A549 (cell line): Measurements from ENCODE around the gene PPL. TPM values are rescaled to one million over a fixed set of nuclear protein-coding genes. Genes with fewer than 3 reads are reported as not detected.

Experiments used
- ATAC-seq, 2 experiments: fragments of 200-7000 bp in 1 of 2; fragments of >200 bp in 1 of 2; cut with Nextera tagmentation in 1 of 2; cut with Tn5 transposase in 1 of 2; 3 replicates each; pipeline versions ENCODE4 v1.8.0 to v1.9.1; 2018 to 2020; ENCODE audit warnings: mild to moderate bottlenecking in 1 of 2, moderate library complexity in 1 of 2
- CTCF ChIA-PET: fragments of 300-600 bp; sonication (Branson Sonifier 250); formaldehyde crosslinking; extraction: SDS; loops from one replicate; lab custom pipeline; 2021; ENCODE audit warnings: antibody characterized with exemption, inconsistent platforms; lab: Yijun Ruan, JAX
- POLR2A ChIA-PET: fragments of 350-600 bp; formaldehyde crosslinking; extraction: SDS; loops from one replicate; lab custom pipeline; 2021; ENCODE audit warnings: antibody characterized with exemption, inconsistent platforms; lab: Yijun Ruan, JAX
- DNase-seq, 2 experiments: peaks; one replicate each; pipeline versions ENCODE4 v3.0.0 to v3.0.0-alpha.2; 2011 to 2016; ENCODE audit warnings: low read depth in 1 of 2, low spot score in 1 of 2
- FAIRE-seq: peaks from 2 replicates; lab custom pipeline; 2011; peaks lifted over from hg19 to GRCh38; lab: Jason Lieb, UNC
- H3K27ac ChIP-seq, 2 experiments: fragments of >200 bp; sonication (Bioruptor Twin); formaldehyde crosslinking; 3 replicates each; pipeline ENCODE4 v1.5.1; 2016 to 2017
- H3K4me1 ChIP-seq: fragments of >200 bp; sonication (Bioruptor Twin); formaldehyde crosslinking; 3 replicates; pipeline ENCODE4 v1.6.1; 2016
- H3K4me2 ChIP-seq: fragments of >200 bp; sonication (Bioruptor Twin); formaldehyde crosslinking; 3 replicates; pipeline ENCODE4 v1.6.1; 2016
- H3K4me3 ChIP-seq: fragments of >200 bp; sonication (Bioruptor Twin); formaldehyde crosslinking; 3 replicates; pipeline ENCODE4 v1.5.1; 2016
- H3K9me3 ChIP-seq: fragments of >200 bp; sonication (Bioruptor Twin); formaldehyde crosslinking; 3 replicates; pipeline ENCODE4 v1.6.1; 2016
- CBX8 ChIP-seq: fragments of 200-600 bp; sonication (generic); IDR thresholded peaks from 2 replicates; pipeline ENCODE4 v1.6.1; 2016
- CHD4 ChIP-seq: fragments of 200-600 bp; sonication (generic); IDR thresholded peaks from 2 replicates; pipeline ENCODE4 v1.6.1; 2016; ENCODE audit warnings: antibody characterized with exemption, mild to moderate bottlenecking, borderline replicate concordance
- ELK1 ChIP-seq: fragments of 150-350 bp; IDR thresholded peaks from 2 replicates; pipeline ENCODE4 v1.6.1; 2014; ENCODE audit warnings: low read depth, mild to moderate bottlenecking, low read length
- ESRRA ChIP-seq: fragments of 150-350 bp; IDR thresholded peaks from 2 replicates; pipeline ENCODE4 v1.6.1; 2014; ENCODE audit warnings: mild to moderate bottlenecking, low read length, borderline replicate concordance
- FOSB ChIP-seq: fragments of 250-450 bp; sonication (Bioruptor Pico); IDR thresholded peaks from 2 replicates; pipeline ENCODE4 v1.5.0; 2020; ENCODE audit warnings: mild to moderate bottlenecking, moderate library complexity
- FOXS1 ChIP-seq: fragments of 250-450 bp; sonication (Bioruptor Pico); IDR thresholded peaks from 2 replicates; pipeline ENCODE4 v1.5.0; 2020; ENCODE audit warnings: mild to moderate bottlenecking, moderate library complexity
- GATA3 ChIP-seq: IDR thresholded peaks from 2 replicates; pipeline ENCODE4 v1.6.1; 2012; ENCODE audit warnings: borderline replicate concordance
- HDAC2 ChIP-seq: fragments of 200-600 bp; sonication (generic); IDR thresholded peaks from 2 replicates; pipeline ENCODE4 v1.6.1; 2016
- HES2 ChIP-seq: fragments of >200 bp; sonication (Bioruptor Twin); formaldehyde crosslinking; IDR thresholded peaks from 2 replicates; pipeline ENCODE4 v1.6.1; 2016
- HEYL ChIP-seq: fragments of 250-450 bp; sonication (Bioruptor Pico); IDR thresholded peaks from 2 replicates; pipeline ENCODE4 v1.8.0; 2021; ENCODE audit warnings: mild to moderate bottlenecking, moderate library complexity
- HOXB5 ChIP-seq: fragments of 250-450 bp; sonication (Bioruptor Pico); IDR thresholded peaks from 2 replicates; pipeline ENCODE4 v1.5.0; 2020; ENCODE audit warnings: mild to moderate bottlenecking, moderate library complexity
- JUN ChIP-seq, 2 experiments: fragments of >200 bp; sonication (Bioruptor Twin); formaldehyde crosslinking; IDR thresholded peaks; 2 replicates in 1 of 2; 3 replicates in 1 of 2; pipeline ENCODE4 v1.6.1; 2016 to 2017
- MAZ ChIP-seq: fragments of 150-350 bp; IDR thresholded peaks from 2 replicates; pipeline ENCODE4 v1.6.1; 2014; ENCODE audit warnings: antibody characterized with exemption, low read depth, low read length, borderline replicate concordance
- MYC ChIP-seq: IDR thresholded peaks from 2 replicates; pipeline ENCODE4 v1.6.1; 2012; ENCODE audit warnings: mild to moderate bottlenecking, inconsistent platforms, low read length, improper control_type of control experiment, borderline replicate concordance
- NR3C1 ChIP-seq: fragments of >200 bp; sonication (Bioruptor Twin); formaldehyde crosslinking; IDR thresholded peaks from 3 replicates; pipeline ENCODE4 v1.6.1; 2017
- PBX3 ChIP-seq: IDR thresholded peaks from 2 replicates; pipeline ENCODE4 v1.6.1; 2012
- POLR2AphosphoS2 ChIP-seq: conservative IDR thresholded peaks from 2 replicates; pipeline ENCODE4 v1.6.1; 2012; ENCODE audit warnings: low read length, improper control_type of control experiment, inconsistent platforms
- RARB ChIP-seq: fragments of 250-450 bp; sonication (Bioruptor Pico); IDR thresholded peaks from 2 replicates; pipeline ENCODE4 v1.8.0; 2021; ENCODE audit warnings: mild to moderate bottlenecking, moderate library complexity
- RCOR1 ChIP-seq: fragments of 150-350 bp; IDR thresholded peaks from 2 replicates; pipeline ENCODE4 v1.6.1; 2014; ENCODE audit warnings: antibody characterized with exemption, low read length, low read depth
- RNF2 ChIP-seq: fragments of 200-600 bp; sonication (generic); IDR thresholded peaks from 2 replicates; pipeline ENCODE4 v1.6.1; 2016; ENCODE audit warnings: low read depth, mild to moderate bottlenecking, antibody characterized with exemption, moderate library complexity, borderline replicate concordance
- SREBF2 ChIP-seq: fragments of 450-650 bp; IDR thresholded peaks from 2 replicates; pipeline ENCODE4 v1.6.1; 2014; ENCODE audit warnings: mild to moderate bottlenecking, moderate library complexity
- TFCP2L1 ChIP-seq: fragments of 250-450 bp; sonication (Bioruptor Pico); IDR thresholded peaks from 2 replicates; pipeline ENCODE4 v1.5.0; 2021; ENCODE audit warnings: mild to moderate bottlenecking
- ZSCAN20 ChIP-seq: fragments of 250-450 bp; sonication (Bioruptor Pico); IDR thresholded peaks from 2 replicates; pipeline ENCODE4 v1.8.0; 2022; ENCODE audit warnings: mild to moderate bottlenecking, moderate library complexity
- WGBS: methylation state at CpG from one replicate; pipeline ENCODE4 v1.1.6; 2017; ENCODE audit errors: missing lambda C conversion rate; 5-methylcytosine and 5-hydroxymethylcytosine counted together
- polyA plus RNA-seq, 4 experiments: library from polyadenylated mRNA; depleted of rRNA in 3 of 4; stranded (reverse); fragments of >200 nt; fragmentation: RNase III in 1 of 4; extraction: RNeasy Plus Mini Kit Qiagen cat#74134 plus additional on column Dnase treatment in 1 of 4; gene quantifications; 2 replicates in 3 of 4; 3 replicates in 1 of 4; pipeline ENCODE4 v1.2.3, GENCODE V29; 2011 to 2017
- TF ChIP-seq, protein P1 (sequence below): IDR thresholded peaks from 2 replicates; pipeline ENCODE4 v1.6.1; 2012
- TF ChIP-seq, protein P2 (sequence below): fragments of >200 bp; sonication (Bioruptor Twin); formaldehyde crosslinking; IDR thresholded peaks from 3 replicates; pipeline ENCODE4 v1.5.1; 2016

The PPL gene
- polyA plus RNA-seq, 2 of the 4 experiments (the other 2 are of a cell fraction) = 1.8 to 2.6 TPM

- ChIA-PET CTCF (interaction anchor here (0.9 to 1.6 kb wide), 2 partner anchors 9 to 68 kb away, joined by 3 to 4 read pairs; partner anchors contain the start of gene PPL), POLR2A (interaction anchor here (0.6 kb wide), 1 partner anchor 9 kb away, joined by 3 read pairs; no protein-coding TSS in a partner anchor)
- DNase-seq (no peak), ATAC-seq (no peak), FAIRE-seq (no peak)
- Histone ChIP-seq H3K4me1 (peaks cover 9% of the 10 kb centered on the region), H3K4me3 (no peak overlapping the region), H3K9me3 (no peaks in the 10 kb centered on the region), H3K27ac (no peak overlapping the region), H3K4me2 (no peak overlapping the region)
- 78% methylated on average over 5 of the region's 5 CpGs for WGBS
- no peak for TF ChIP-seq CBX8
- no peak for TF ChIP-seq ZSCAN20 (CRISPR knock-in tag)
- TF ChIP-seq ELK1 = no peak
Measured at GRCh38 chr16:4868026-4868425, 68.9 kb downstream of the PPL start.

DNA sequence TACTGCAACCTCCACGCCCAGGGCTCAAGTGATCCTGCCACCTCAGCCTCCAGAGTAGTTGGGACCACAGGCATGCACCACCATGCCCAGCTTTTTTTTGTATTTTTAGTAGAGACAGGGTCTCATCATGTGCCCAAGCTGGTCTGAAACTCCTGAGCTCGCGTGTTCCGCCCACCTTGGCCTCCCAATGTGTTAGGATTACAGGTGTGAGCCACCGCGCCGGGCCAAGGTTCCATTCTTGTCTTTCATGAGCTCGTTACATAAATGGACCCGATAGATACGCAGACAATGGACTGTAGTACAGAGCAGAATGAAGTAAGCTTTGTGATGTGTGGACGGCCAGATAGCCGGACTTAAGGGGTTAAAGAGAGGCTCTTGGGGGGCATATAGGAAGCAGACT is 70.4 kb downstream of the PPL start:
- H3K27ac ChIP-seq = no peak overlapping the region
- TF ChIP-seq FOSB (CRISPR knock-in tag) = no peak
- TF ChIP-seq HES2 = no peak
- no peak for TF ChIP-seq POLR2AphosphoS2
- TF ChIP-seq TFCP2L1 = no peak
- no peak for TF ChIP-seq HDAC2
- no peak overlapping the region for H3K4me2 ChIP-seq
- CTCF ChIA-PET = interaction anchor here (0.8 to 1.7 kb wide), 4 partner anchors 9 to 70 kb away, joined by 3 to 6 read pairs (median 4); partner anchors contain the start of gene PPL
- POLR2A ChIA-PET = no interaction called here
- ATAC-seq = no peak
- H3K4me1 ChIP-seq = peaks cover 9% of the 10 kb centered on the region
- DNase-seq = no peak
- 97% methylated on average over 12 of the region's 12 CpGs for WGBS
- no peaks in the 10 kb centered on the region for H3K9me3 ChIP-seq
- no peak for FAIRE-seq
- no peak overlapping the region for H3K4me3 ChIP-seq

DNA sequence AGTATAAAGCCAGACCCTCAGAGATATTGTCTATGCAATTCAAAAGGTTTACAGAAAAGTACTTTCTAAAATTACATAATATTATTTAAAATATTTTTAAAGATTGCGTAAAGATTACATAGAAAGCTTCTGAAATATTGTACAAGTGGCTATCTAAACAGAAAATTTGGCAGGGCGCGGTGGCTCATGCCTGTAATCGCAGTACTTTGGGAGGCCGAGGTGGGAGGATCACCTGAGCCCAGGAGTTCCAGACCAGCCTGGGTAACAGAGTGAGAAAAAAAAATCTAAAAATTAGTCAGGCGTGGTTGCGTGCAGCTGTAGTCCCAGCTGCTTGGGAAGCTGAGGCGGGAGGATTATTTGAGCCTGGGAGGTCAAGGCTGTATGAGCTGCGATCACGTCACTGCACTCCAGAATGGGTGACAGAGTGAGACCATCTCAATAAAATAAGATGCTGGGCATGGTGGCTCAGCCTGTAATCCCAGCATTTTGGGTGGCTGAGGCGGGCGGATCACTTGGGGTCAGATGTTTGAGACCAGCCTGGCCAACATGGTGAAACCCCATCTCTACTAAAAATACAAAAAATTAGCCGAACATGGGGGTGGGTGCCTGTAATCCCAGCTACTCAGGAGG is 71.6 kb downstream of the PPL start:
- Histone ChIP-seq H3K27ac (no peak overlapping the region), H3K9me3 (no peaks in the 10 kb centered on the region), H3K4me1 (peaks cover 9% of the 10 kb centered on the region), H3K4me3 (no peak overlapping the region), H3K4me2 (no peak overlapping the region)
- ChIA-PET CTCF (interaction anchor here (1.3 to 1.7 kb wide), 3 partner anchors 8 to 80 kb away, joined by 3 to 5 read pairs (median 4); no protein-coding TSS in a partner anchor), POLR2A (no interaction called here)
- WGBS = 93% methylated on average over 13 of the region's 13 CpGs
- no peak for DNase-seq
- FAIRE-seq = no peak
- TF ChIP-seq FOXS1 (CRISPR knock-in tag) (no peak), PBX3 (no peak), HDAC2 (no peak), MYC (no peak), HOXB5 (no peak), ESRRA (no peak), HES2 (no peak), MAZ (no peak), NR3C1 (no peak), RARB (CRISPR knock-in tag) (no peak), RCOR1 (no peak), JUN (IDR thresholded peaks at IDR 0.05) (no peak), GATA3 (no peak), SREBF2 (no peak), HEYL (CRISPR knock-in tag) (no peak), RNF2 (no peak), CHD4 (no peak)
- TF ChIP-seq, protein P1, sequence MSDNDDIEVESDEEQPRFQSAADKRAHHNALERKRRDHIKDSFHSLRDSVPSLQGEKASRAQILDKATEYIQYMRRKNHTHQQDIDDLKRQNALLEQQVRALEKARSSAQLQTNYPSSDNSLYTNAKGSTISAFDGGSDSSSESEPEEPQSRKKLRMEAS = no peak
- TF ChIP-seq, protein P2, sequence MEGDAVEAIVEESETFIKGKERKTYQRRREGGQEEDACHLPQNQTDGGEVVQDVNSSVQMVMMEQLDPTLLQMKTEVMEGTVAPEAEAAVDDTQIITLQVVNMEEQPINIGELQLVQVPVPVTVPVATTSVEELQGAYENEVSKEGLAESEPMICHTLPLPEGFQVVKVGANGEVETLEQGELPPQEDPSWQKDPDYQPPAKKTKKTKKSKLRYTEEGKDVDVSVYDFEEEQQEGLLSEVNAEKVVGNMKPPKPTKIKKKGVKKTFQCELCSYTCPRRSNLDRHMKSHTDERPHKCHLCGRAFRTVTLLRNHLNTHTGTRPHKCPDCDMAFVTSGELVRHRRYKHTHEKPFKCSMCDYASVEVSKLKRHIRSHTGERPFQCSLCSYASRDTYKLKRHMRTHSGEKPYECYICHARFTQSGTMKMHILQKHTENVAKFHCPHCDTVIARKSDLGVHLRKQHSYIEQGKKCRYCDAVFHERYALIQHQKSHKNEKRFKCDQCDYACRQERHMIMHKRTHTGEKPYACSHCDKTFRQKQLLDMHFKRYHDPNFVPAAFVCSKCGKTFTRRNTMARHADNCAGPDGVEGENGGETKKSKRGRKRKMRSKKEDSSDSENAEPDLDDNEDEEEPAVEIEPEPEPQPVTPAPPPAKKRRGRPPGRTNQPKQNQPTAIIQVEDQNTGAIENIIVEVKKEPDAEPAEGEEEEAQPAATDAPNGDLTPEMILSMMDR = no peak
- ATAC-seq = no peak
